22Rv1 (cell line): ENCODE measurements around the gene MN1.

Source experiments
- H3K27ac ChIP-seq: fragments of 450-650 bp; 2 replicates; pipeline ENCODE4 v1.5.1; 2017
- CTCF ChIP-seq: fragments of 450-650 bp; IDR thresholded peaks from 2 replicates; pipeline ENCODE4 v1.5.1; 2017; ENCODE audit warnings: mild to moderate bottlenecking
- ZFX ChIP-seq: fragments of 450-650 bp; IDR thresholded peaks from 2 replicates; pipeline ENCODE4 v1.6.1; 2017; ENCODE audit warnings: antibody characterized with exemption, borderline replicate concordance

MN1 gene

GRCh38 chr22:27827604-27828587 lies 26.3 kb upstream of the MN1 start:
- TF ChIP-seq ZFX (no peak), CTCF (no peak)
- H3K27ac ChIP-seq = no peak overlapping the region

- H3K27ac ChIP-seq = no peak overlapping the region
- TF ChIP-seq ZFX (no peak), CTCF (peak; percentile 70)
Measured at GRCh38 chr22:27825174-27825573, 23.6 kb upstream of the MN1 start.

- H3K27ac ChIP-seq = no peak overlapping the region
- TF ChIP-seq CTCF = no peak
- no peak for TF ChIP-seq ZFX
Measured at GRCh38 chr22:27823221-27823620, 21.7 kb upstream of the MN1 start.

- TF ChIP-seq ZFX = no peak
- no peak for TF ChIP-seq CTCF
Measured at GRCh38 chr22:27820896-27821866, 19.6 kb upstream of the MN1 start.

GRCh38 chr22:27816552-27816951 lies 15.0 kb upstream of the MN1 start:
- no peak overlapping the region for H3K27ac ChIP-seq
- TF ChIP-seq CTCF = no peak
- no peak for TF ChIP-seq ZFX

More at GRCh38 chr22:27820896-27821866, 19.6 kb upstream of the MN1 start:
- no peak overlapping the region for H3K27ac ChIP-seq

- no peak for TF ChIP-seq ZFX
- no peak for TF ChIP-seq CTCF
- no peak overlapping the region for H3K27ac ChIP-seq
Measured at GRCh38 chr22:27815826-27816530, 14.4 kb upstream of the MN1 start.
